Cardiac muscle cell (in vitro differentiated cells and primary cell): ENCODE measurements around the gene PARP8. TPM values are rescaled to one million over a fixed set of nuclear protein-coding genes. Genes with fewer than 3 reads are reported as not detected.
"Not testable (repeated sequence)": the region's sequence is repeated elsewhere in the genome, so short reads cannot be mapped to it uniquely, and the experiment has no call there.

ENCODE experiments used
- DNase-seq, 2 donors: peaks; one replicate each; pipeline versions ENCODE4 v3.0.0 to v3.0.0-alpha.2; 2010 to 2017; ENCODE audit warnings: low read depth in 1 of 2, low spot score in 1 of 2
- H3K27ac ChIP-seq: fragments of 200-600 bp; sonication (generic); 2 replicates; pipeline ENCODE4 v1.5.1; 2016
- H3K27me3 ChIP-seq: fragments of 200-600 bp; sonication (generic); 2 replicates; pipeline ENCODE4 v1.6.0; 2016; ENCODE audit warnings: control low read depth
- H3K36me3 ChIP-seq: fragments of 200-600 bp; sonication (generic); 2 replicates; pipeline ENCODE4 v1.5.1; 2016; ENCODE audit warnings: control low read depth
- H3K4me1 ChIP-seq: fragments of 200-600 bp; sonication (generic); 2 replicates; pipeline ENCODE4 v1.8.1; 2017; ENCODE audit warnings: low read depth, mild to moderate bottlenecking, mixed run types
- H3K4me3 ChIP-seq: fragments of 200-600 bp; sonication (generic); 2 replicates; pipeline ENCODE4 v1.5.1; 2016; ENCODE audit warnings: mild to moderate bottlenecking
- H3K9me3 ChIP-seq: fragments of 200-600 bp; sonication (generic); 2 replicates; pipeline ENCODE4 v1.5.1; 2017; ENCODE audit warnings: low read depth, mild to moderate bottlenecking, control low read depth
- CTCF ChIP-seq: IDR thresholded peaks from 2 replicates; pipeline ENCODE4 v1.5.1; 2012; ENCODE audit warnings: low read depth, mild to moderate bottlenecking, low read length
- polyA plus RNA-seq: library from polyadenylated mRNA; unstranded; fragments of >200 nt; fragmentation: Nextera tagmentation; extraction: Ambion mirVana; gene quantifications from 2 replicates; pipeline ENCODE4 v1.2.1, GENCODE V29; 2016
- total RNA-seq: library from RNA; depleted of rRNA; stranded (reverse); fragments of >200 nt; gene quantifications from 2 replicates; pipeline ENCODE4 v1.2.3, GENCODE V29; 2016

PARP8 gene
- total and polyA plus RNA-seq, 2 experiments from 2014 or later: 18.2 to 19.8 TPM

GRCh38 chr5:50807661-50808060 is 141.2 kb downstream of the PARP8 start:
- Histone ChIP-seq H3K4me1 (peaks cover 12% of the 10 kb centered on the region), H3K36me3 (no peaks in the 10 kb centered on the region), H3K9me3 (no peaks in the 10 kb centered on the region), H3K27me3 (no peaks in the 10 kb centered on the region), H3K27ac (no peak overlapping the region), H3K4me3 (no peak overlapping the region)
- peak in 1 of 2 donors; percentile 6 for DNase-seq
- TF ChIP-seq CTCF: no peak

- Histone ChIP-seq H3K4me3 (no peak overlapping the region), H3K27ac (no peak overlapping the region), H3K9me3 (no peaks in the 10 kb centered on the region), H3K36me3 (no peaks in the 10 kb centered on the region), H3K4me1 (peaks cover 12% of the 10 kb centered on the region), H3K27me3 (no peaks in the 10 kb centered on the region)
- DNase-seq: no peak
- no peak for TF ChIP-seq CTCF
Observed at GRCh38 chr5:50808406-50808805, 142.0 kb downstream of the PARP8 start.

GRCh38 chr5:50811746-50812145 is 145.3 kb downstream of the PARP8 start:
- not testable (repeated sequence) for DNase-seq, H3K36me3 ChIP-seq, H3K4me3 ChIP-seq, H3K27me3 ChIP-seq, H3K27ac ChIP-seq, H3K9me3 ChIP-seq
- peaks cover 12% of the 10 kb centered on the region for H3K4me1 ChIP-seq

GRCh38 chr5:50813691-50814090 is 147.3 kb downstream of the PARP8 start:
- Histone ChIP-seq H3K4me3 (no peak overlapping the region), H3K27me3 (no peaks in the 10 kb centered on the region), H3K36me3 (peaks cover 9% of the 10 kb centered on the region), H3K9me3 (no peaks in the 10 kb centered on the region), H3K27ac (no peak overlapping the region), H3K4me1 (peaks cover 8% of the 10 kb centered on the region)
- no peak for DNase-seq
- TF ChIP-seq CTCF: no peak

- no peak for TF ChIP-seq CTCF
- DNase-seq: no peak
Observed at GRCh38 chr5:50814556-50814955, 148.1 kb downstream of the PARP8 start.

GRCh38 chr5:50822046-50822445 is 155.6 kb downstream of the PARP8 start:
- DNase-seq: no peak
- Histone ChIP-seq H3K27ac (no peak overlapping the region), H3K4me1 (no peaks in the 10 kb centered on the region), H3K27me3 (no peaks in the 10 kb centered on the region), H3K9me3 (no peaks in the 10 kb centered on the region), H3K4me3 (no peak overlapping the region), H3K36me3 (no peaks in the 10 kb centered on the region)
- no peak for TF ChIP-seq CTCF

More at GRCh38 chr5:50814556-50814955, 148.1 kb downstream of the PARP8 start:
- Histone ChIP-seq H3K27me3 (no peaks in the 10 kb centered on the region), H3K9me3 (no peaks in the 10 kb centered on the region), H3K27ac (no peak overlapping the region), H3K36me3 (peaks cover 9% of the 10 kb centered on the region), H3K4me1 (no peaks in the 10 kb centered on the region), H3K4me3 (no peak overlapping the region)
